Panc1 (cell line): ENCODE results near the gene TPD52L1.

Source experiments
- CTCF ChIP-seq: fragments of 450-650 bp; IDR thresholded peaks from 2 replicates; pipeline ENCODE4 v1.5.1; 2017; ENCODE audit warnings: mild to moderate bottlenecking
- POLR2AphosphoS5 ChIP-seq: IDR thresholded peaks from 2 replicates; pipeline ENCODE4 v1.6.1; 2012; ENCODE audit warnings: mild to moderate bottlenecking, low read depth, low read length, moderate library complexity
- REST ChIP-seq, 2 experiments: IDR thresholded peaks; 2 replicates each; pipeline ENCODE4 v1.6.1; 2011 to 2012; ENCODE audit warnings: low read depth in 2 of 2, control low read depth in 1 of 2, low read length in 1 of 2, mild to moderate bottlenecking in 1 of 2, moderate library complexity in 1 of 2; ENCODE audit not compliant: insufficient read depth in 1 of 2
- TCF7L2 ChIP-seq: IDR thresholded peaks from 2 replicates; pipeline ENCODE4 v1.6.1; 2011; ENCODE audit warnings: mild to moderate bottlenecking, low read depth, low read length, inconsistent platforms

GRCh38 chr6:125259354-125259736, 105.8 kb downstream of the TPD52L1 start:
- TF ChIP-seq CTCF (no peak), POLR2AphosphoS5 (no peak), TCF7L2 (no peak), REST (IDR thresholded peaks at IDR 0.05; ENCODE audit: insufficient read depth in 1 of 2, low read depth in 2 of 2, low read length in 1 of 2) (no peak)
